Stomach (tissue), 4 donors: Measurements from ENCODE around the gene TRIM69.

Experiments
- CTCF ChIP-seq, 7 experiments: fragments of 450-650 bp in 4 of 7; fragments of 200-600 bp in 3 of 7; sonication (generic) in 3 of 7; IDR thresholded peaks; one replicate each; pipeline ENCODE4 v1.5.1; 2016 to 2019; ENCODE audit warnings: antibody characterized with exemption in 7 of 7, control low read depth in 2 of 7, mild to moderate bottlenecking in 1 of 7
- EP300 ChIP-seq: sonication (generic); formaldehyde crosslinking; IDR thresholded peaks from one replicate; pipeline ENCODE4 v1.6.1; 2017; ENCODE audit warnings: antibody characterized with exemption
- POLR2A ChIP-seq, 4 donors: fragments of 450-650 bp; IDR thresholded peaks; one replicate each; pipeline ENCODE4 v1.6.1; 2016; ENCODE audit warnings: antibody characterized with exemption in 4 of 4, control low read depth in 2 of 4, mild to moderate bottlenecking in 1 of 4, moderate library complexity in 1 of 4
- POLR2AphosphoS5 ChIP-seq, 3 donors: sonication (generic); formaldehyde crosslinking; IDR thresholded peaks; one replicate each; pipeline ENCODE4 v1.6.1; 2016; ENCODE audit warnings: antibody characterized with exemption in 3 of 3

- no peak for TF ChIP-seq CTCF (IDR thresholded peaks at IDR 0.05)
- TF ChIP-seq POLR2AphosphoS5 (IDR thresholded peaks at IDR 0.05), result no peak
- TF ChIP-seq EP300, result no peak
- TF ChIP-seq POLR2A (IDR thresholded peaks at IDR 0.05), result no peak
These were observed 19.2 kb upstream of the TRIM69 start for GRCh38 chr15:44716983-44717602.
